CD4-positive, alpha-beta T cell treated with Interleukin-2 at 100 ng/mL for 4 hours (primary cell): ENCODE measurements around the gene FTCD.

Source experiments
- DNase-seq: peaks from one replicate; pipeline ENCODE4 v3.0.0-alpha.2; 2020; ENCODE audit warnings: low spot score

The FTCD gene

GRCh38 chr21:46124083-46124925, 31.1 kb downstream of the FTCD start:
- DNase-seq = no peak

DNA sequence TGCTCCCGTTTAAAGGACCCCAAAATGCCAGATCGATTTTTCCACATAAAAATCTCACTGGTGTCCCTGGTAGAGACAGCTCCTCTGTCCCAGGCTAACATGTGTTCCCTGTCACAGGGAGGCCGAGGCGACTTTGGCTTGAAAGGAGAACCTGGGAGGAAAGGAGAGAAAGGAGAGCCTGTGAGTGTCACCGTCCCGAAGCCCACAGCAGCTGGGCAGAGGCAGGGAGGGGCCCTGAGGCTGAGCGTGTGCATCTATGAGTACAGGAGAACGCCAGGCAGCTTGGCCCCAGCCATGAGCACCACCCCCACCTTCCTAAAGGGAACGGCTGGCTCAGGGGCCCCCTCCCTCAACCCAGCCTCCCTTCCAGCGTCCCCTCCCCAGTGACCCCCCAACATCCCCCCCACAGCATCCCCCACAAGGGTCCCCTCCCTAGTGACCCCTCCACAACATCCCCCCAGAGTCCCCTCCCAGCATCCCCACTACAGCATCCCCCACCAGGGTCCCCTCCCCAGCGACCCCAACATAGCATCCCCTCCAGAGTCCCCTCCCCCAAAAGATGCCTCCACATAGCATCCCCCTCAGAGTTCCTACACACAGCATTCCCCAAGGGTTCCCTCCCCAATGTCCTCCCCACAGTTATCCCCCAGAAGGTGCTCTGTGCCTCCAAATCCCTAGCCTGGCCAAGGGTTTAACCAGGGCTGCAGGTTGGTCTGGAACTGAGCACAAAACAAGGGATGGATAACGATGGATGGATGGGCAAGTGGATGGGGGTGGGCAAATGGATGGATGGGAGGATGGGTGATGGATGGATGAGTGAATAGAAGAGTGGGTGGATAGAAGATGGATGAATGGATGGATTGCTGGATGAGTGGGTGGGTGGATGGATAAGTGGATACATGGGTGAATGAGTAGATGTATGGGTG, 32.4 kb downstream of the FTCD start:
- DNase-seq = no peak

DNA sequence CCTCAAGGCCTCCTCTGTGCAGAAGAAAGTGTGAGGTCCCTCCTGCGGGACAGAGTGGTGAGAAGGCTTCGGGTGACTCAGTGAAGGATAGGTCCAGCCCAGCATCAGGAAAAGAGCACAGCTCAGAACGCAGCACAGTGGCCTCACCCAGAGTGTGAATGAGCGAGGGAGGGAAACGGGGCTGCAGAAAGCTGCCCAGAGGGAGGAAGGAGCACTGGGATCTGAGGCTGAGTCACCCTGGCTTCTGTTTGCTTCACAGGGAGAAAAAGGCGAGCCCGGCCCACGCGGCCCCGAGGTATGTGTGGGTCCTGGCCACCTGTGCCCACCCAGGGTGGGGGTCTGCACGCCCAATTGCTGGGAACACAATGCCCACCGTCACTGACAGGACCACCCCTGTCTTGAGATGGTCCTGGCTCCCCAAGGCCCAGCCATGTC, 33.1 kb downstream of the FTCD start:
- DNase-seq = no peak

- no peak for DNase-seq
Measured at GRCh38 chr21:46121286-46122221, 33.8 kb downstream of the FTCD start.

DNA sequence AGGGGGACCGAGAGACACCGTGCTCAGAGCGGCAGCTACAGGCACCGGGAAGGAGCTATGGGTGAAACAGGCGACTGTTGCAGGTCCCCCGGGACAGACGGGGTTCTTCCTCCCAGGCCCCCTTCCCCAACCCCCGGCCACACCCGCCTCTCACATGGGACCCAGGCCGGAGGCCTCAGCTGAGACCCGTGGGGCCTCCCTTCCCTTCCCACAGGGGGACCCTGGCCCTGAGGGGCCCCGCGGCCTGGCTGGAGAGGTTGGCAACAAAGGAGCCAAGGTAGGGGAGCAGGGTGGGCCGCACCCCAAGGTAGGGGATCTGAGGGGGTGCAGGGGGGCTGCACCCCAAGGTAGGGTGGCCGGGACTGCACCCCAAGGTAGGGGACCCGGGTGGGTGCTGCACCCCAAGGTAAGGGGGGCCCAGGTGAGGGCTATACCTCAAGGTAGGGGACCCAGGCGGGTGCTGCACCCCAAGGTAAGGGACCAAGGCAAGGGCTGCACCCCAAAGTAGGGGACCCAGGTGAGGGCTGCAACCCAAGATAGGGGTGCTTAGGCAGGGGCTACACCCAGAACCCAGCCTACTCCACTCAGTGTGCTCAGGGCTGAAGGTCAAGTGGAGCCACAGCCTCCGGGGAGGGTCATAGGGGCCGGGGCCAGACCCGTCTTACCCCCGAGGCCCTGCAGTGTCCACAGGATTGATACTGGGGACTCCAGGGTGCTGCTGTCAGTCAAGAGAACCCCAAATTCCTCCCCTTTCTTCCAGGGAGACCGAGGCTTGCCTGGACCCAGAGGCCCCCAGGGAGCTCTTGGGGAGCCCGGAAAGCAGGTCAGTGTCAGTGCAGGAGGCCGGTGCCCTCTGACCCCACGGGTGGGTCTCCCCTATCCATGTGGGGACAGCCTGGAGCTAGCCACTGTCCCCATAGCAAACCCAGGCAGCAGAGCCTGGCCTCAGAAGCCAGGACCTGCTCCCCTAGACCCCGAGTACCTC, 34.8 kb downstream of the FTCD start:
- DNase-seq = no peak

DNA sequence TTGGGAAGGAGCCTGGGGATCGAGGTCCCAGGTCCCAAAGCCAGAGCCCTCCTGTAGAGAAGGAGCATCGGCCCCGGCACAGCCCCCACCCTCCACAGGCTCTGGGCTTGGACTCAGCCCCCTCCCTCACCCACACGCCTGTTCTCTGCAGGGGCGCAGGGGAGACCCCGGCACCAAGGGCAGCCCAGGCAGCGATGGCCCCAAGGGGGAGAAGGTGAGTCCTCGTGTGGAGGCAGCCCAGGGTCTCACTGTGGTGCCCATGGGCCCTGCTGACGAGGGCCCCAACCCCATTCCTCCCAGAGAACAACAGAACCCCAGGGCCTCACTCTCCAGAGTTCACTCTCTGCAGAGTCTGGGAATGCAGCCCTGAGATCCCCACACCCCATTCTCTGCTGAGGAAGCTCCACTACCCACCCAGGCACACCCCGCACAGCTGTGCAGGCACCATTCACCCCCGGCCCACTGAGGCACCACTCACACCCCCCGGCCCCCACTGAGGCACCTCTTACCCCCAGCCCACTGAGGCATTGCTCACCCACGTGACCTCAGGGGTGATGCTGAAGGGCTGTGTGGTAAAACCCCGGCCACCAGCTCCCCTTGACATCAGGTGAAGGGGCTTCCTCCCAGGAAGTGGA, 35.6 kb downstream of the FTCD start:
- DNase-seq = no peak

DNA sequence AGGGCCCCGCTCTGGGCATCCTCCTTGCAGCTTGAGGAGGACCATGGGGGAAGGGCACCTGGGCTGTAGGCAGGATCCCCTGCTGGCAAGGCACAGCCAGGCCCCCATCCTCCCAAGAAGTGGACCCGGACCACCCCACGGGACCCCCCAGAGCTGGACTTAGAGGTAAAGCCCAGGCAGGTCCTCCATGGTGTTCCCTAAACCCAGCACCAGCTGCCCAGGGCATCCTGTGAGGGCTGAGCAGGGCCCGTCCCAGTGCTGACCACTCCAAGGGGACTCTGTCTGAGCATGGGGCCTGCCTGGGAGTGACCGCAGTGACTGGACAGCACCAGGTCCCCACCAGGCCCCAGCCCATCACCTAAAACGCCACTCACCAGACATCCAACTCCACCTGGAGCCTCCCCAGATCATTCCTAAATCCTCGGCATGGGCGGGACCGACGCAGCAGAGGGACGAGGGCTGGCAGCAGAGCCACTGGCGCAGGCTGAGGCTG, 36.2 kb downstream of the FTCD start:
- DNase-seq = no peak

- no peak for DNase-seq
Measured at GRCh38 chr21:46118316-46119143, 36.8 kb downstream of the FTCD start.

- DNase-seq = no peak
Measured at GRCh38 chr21:46117586-46118315, 37.6 kb downstream of the FTCD start.

- DNase-seq = no peak
Measured at GRCh38 chr21:46116776-46117585, 38.4 kb downstream of the FTCD start.

- no peak for DNase-seq
Measured at GRCh38 chr21:46116189-46116775, 39.1 kb downstream of the FTCD start.

- DNase-seq = no peak
Measured at GRCh38 chr21:46115441-46116188, 39.8 kb downstream of the FTCD start.

DNA sequence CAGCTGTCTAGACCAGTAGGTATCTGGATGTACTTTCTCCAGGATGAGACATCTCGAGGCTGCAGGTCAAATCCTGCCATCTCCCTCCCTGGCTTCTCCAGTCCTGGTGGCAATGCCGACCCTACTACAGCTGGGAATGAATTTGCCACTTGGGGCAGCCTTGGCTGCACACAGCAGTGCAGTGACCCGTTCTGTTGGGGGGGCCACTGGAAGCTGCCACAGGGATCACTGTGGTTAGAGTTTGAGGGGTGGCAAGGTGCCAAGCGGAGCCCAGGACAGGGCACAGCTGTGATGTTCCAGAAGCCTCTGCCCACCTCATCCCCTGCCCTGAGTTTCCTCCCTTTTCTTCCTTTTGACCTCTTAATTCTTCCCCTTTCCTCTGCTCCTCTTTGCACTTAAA, 40.4 kb downstream of the FTCD start:
- no peak for DNase-seq

- DNase-seq = no peak
Measured at GRCh38 chr21:46113497-46114176, 41.7 kb downstream of the FTCD start.

DNA sequence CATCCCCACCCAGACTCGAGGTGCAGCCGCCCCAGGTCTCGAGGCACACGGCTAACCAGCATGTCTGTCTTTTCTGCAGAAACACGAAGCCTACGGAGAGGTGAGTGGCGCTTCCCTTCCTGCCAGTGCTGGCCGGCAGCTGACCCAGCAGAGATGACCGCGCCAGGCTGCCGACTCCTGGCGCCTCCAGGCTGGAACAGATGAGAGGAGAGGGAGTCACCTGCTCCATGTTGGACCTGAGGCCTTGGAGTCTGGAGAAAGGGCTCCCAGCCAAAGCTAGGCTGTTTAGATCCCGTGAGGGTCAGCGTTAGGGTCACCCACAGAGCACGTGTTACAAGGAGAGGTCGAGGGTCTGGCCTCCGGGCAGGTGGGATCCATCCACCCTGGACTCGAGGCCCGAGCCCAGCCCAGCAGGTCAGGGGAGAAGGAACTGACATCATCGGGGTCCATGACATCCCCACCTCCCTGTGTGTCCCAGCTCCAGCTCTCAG, 42.6 kb downstream of the FTCD start:
- no peak for DNase-seq
